22Rv1 (cell line): Measurements from ENCODE around the gene CUX1.

Experiments used
- H3K27ac ChIP-seq: fragments of 450-650 bp; 2 replicates; pipeline ENCODE4 v1.5.1; 2017
- CTCF ChIP-seq: fragments of 450-650 bp; IDR thresholded peaks from 2 replicates; pipeline ENCODE4 v1.5.1; 2017; ENCODE audit warnings: mild to moderate bottlenecking
- ZFX ChIP-seq: fragments of 450-650 bp; IDR thresholded peaks from 2 replicates; pipeline ENCODE4 v1.6.1; 2017; ENCODE audit warnings: antibody characterized with exemption, borderline replicate concordance

Gene CUX1

DNA sequence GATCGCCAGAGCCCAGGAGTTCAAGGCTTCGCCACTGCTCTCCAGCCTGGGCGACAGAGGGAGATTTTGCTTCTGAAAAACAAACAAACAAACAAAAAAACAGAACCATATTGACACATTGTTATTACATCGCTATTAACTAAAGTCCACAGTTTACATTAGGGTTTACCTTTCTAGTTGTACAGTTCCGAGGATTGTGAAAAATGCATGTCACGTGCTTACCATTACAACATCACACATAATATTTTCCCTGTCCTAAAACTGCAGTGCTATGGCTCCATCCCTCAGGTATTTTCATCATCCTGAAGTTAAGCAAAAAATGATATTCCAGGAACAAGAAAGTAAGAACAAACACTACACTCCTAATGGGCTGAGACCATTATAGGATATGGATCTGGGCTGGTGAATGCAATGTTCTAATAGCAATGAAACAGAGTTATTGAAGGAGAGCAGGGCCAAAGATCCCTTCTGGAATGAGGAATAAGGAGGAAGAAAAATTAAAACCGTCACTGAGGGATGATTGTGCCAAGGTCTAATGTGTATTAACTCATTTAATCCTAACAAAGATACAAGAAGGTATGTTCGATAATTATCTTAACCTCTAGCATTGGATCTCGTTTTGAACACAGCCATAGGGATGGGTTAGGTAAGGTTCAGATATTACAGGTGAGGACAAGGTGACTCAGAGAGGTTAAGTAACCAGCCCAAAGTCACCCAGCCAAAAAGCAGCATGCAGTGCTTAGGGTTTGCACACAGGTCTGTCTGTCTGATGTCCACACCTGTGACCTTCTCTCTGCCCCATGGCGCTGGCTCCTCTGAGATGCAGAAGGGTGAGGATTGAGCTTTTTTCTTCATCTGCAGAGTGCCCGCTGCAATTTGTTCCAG is 14.0 kb upstream of the CUX1 start:
- H3K27ac ChIP-seq, result no peak overlapping the region
- TF ChIP-seq CTCF (no peak), ZFX (no peak)

DNA sequence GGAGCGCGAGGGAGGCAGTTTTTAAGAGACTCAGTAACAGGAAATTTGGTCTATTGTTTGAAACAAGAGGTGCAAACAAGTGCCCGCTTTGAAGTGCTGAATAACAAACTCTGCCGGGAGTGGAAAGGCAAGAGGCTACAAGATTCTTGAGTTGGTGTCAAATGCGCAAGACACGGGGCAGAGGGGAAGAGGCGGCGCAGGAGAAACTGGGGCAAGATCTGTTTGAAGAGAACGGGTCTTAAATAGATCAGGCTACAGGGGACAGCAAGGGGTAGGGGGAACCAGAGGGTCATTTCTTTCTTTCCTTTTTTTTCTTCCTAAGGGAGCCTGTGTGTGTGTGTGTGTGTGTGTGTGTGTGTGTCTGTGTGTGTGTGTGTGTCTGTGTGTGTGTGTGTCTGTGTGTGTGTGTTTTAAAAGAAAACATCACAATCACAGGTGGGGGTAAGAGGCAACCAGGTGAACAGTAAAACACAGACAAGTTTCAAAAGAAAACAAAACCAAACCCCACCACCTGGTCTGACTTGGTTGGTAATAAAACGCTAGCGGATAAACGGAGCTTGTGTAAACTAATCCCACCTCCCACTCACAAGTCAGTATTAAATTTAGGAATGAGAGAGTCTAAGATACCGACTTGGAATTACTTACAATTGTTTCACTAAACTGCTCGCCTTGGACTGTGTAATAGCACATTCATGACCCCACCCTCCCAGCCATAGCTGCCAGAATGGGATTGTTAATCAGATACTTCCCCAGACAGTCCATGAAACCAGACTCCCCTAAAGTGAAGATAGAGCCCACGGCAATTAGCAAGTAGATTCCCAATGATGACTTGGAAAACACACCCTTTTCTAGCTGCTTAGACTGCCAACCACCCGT is 13.1 kb upstream of the CUX1 start:
- TF ChIP-seq CTCF (no peak), ZFX (no peak)
- H3K27ac ChIP-seq, result no peak overlapping the region

- no peak for TF ChIP-seq ZFX
- peak; percentile 72 for TF ChIP-seq CTCF
- no peak overlapping the region for H3K27ac ChIP-seq
Observed at GRCh38 chr7:101804967-101805366, 12.5 kb upstream of the CUX1 start.

DNA sequence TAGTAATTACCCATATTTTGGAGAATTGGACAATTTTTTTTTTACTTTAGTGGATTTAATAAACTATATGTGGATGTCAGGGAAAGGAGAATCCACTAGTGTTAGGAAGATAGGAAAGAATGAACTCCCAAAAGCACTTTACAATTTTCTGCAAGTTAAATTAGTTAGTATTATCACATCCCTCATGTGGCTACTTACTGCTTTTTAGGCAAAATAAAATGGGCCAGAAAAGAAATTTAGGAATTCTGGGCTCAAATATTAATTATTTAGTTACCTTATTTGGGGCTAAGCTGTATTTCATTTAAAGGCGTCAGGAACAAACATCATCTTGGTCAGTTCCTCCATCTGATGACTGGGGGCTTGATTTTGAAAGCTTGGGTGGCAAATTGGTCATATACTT is 4.8 kb upstream of the CUX1 start:
- TF ChIP-seq ZFX (no peak), CTCF (no peak)
- no peak overlapping the region for H3K27ac ChIP-seq

DNA sequence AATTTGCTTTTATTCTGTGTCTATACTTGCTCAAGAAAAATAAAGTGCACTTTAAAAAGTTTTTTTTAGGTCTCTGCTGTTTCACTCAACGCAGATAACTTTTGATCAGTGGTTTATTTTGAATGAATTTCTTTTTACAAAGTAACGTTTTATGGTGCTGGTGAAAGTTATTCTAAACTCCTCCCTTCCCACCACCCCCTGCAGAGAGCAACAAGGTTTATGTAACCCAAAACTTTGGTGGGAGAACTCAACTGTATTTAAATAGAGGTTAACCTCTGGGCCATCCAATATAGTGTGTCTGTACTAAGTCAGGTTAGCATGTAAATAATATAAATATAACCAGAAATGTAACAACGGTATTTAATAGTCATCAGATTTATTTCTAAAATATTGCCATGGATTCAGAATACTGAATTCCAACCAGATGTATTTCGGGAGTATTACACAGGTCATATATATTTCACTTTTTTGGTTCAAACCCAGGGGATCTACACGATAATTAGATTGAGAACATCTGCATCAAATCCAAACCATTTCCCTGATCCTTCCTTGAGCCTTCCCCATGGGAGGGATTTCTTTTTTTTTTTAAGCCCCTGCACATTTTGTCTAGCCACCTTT is 3.9 kb upstream of the CUX1 start:
- H3K27ac ChIP-seq, result no peak overlapping the region
- TF ChIP-seq ZFX (no peak), CTCF (no peak)

GRCh38 chr7:101814081-101814990 is 3.1 kb upstream of the CUX1 start:
- H3K27ac ChIP-seq, result peak overlapping the region; percentile 78
- TF ChIP-seq CTCF (peak; percentile 66), ZFX (no peak)
